Mesenchymal stem cell (in vitro differentiated cells and primary cell): ENCODE data around the gene ADGRF3.

Experiments
- DNase-seq: peaks from one replicate; pipeline ENCODE4 v3.0.0-alpha.2; 2013
- H2AFZ ChIP-seq: one replicate; pipeline ENCODE4 v1.6.1; 2013; ENCODE audit warnings: low read depth, mild to moderate bottlenecking, control low read depth, inconsistent platforms, low read length, moderate library complexity
- H2AK5ac ChIP-seq: 2 replicates; pipeline ENCODE4 v1.6.1; 2013; ENCODE audit warnings: low read length, moderate library complexity, mild to moderate bottlenecking, inconsistent platforms; ENCODE audit not compliant: severe bottlenecking
- H2BK120ac ChIP-seq: one replicate; pipeline ENCODE4 v1.6.1; 2013; ENCODE audit warnings: low read depth, mild to moderate bottlenecking, inconsistent platforms, low read length, moderate library complexity
- H2BK12ac ChIP-seq, 2 experiments: one replicate each; pipeline ENCODE4 v1.6.1; 2013; ENCODE audit warnings: inconsistent platforms in 2 of 2, low read length in 2 of 2, mild to moderate bottlenecking in 2 of 2, moderate library complexity in 2 of 2, control low read depth in 1 of 2
- H2BK15ac ChIP-seq: one replicate; pipeline ENCODE4 v1.6.1; 2013; ENCODE audit warnings: mild to moderate bottlenecking, low read depth, inconsistent platforms; ENCODE audit not compliant: poor library complexity, severe bottlenecking
- H2BK5ac ChIP-seq: 2 replicates; pipeline ENCODE4 v1.6.1; 2013; ENCODE audit warnings: low read depth, mild to moderate bottlenecking, low read length, control low read depth, inconsistent platforms; ENCODE audit not compliant: poor library complexity, severe bottlenecking
- H3K14ac ChIP-seq, 2 experiments: one replicate each; pipeline ENCODE4 v1.6.1; 2013; ENCODE audit warnings: inconsistent platforms in 2 of 2, low read length in 2 of 2, control low read depth in 1 of 2, mild to moderate bottlenecking in 1 of 2, moderate library complexity in 1 of 2
- H3K18ac ChIP-seq, 2 experiments: one replicate each; pipeline ENCODE4 v1.6.1; 2013; ENCODE audit warnings: inconsistent platforms in 2 of 2, low read length in 2 of 2, control low read depth in 1 of 2, low read depth in 1 of 2, mild to moderate bottlenecking in 1 of 2
- H3K23ac ChIP-seq, 2 experiments: one replicate each; pipeline ENCODE4 v1.6.1; 2013; ENCODE audit warnings: inconsistent platforms in 2 of 2, low read length in 2 of 2, mild to moderate bottlenecking in 2 of 2, moderate library complexity in 2 of 2, control low read depth in 1 of 2
- H3K27ac ChIP-seq: 2 replicates; pipeline ENCODE4 v1.5.1; 2013; ENCODE audit warnings: mild to moderate bottlenecking, moderate library complexity, low read length, control low read depth, inconsistent platforms; ENCODE audit not compliant: poor library complexity, severe bottlenecking
- H3K27me3 ChIP-seq, 2 experiments: 2 replicates each; pipeline versions ENCODE4 v1.6.1 to v1.7.0; 2013; ENCODE audit warnings: low read length in 2 of 2, mild to moderate bottlenecking in 2 of 2, moderate library complexity in 2 of 2, control low read depth in 1 of 2, inconsistent platforms in 1 of 2; ENCODE audit not compliant: control insufficient read depth in 1 of 2, insufficient read depth in 1 of 2
- H3K36me3 ChIP-seq, 2 experiments: 2 replicates each; pipeline versions ENCODE4 v1.6.1 to v1.7.0; 2013; ENCODE audit warnings: low read length in 2 of 2, control low read depth in 1 of 2, inconsistent platforms in 1 of 2, low read depth in 1 of 2, mild to moderate bottlenecking in 1 of 2; ENCODE audit not compliant: insufficient read depth in 2 of 2, control insufficient read depth in 1 of 2
- H3K4ac ChIP-seq, 2 experiments: one replicate each; pipeline ENCODE4 v1.6.1; 2013; ENCODE audit warnings: inconsistent platforms in 2 of 2, low read length in 2 of 2, mild to moderate bottlenecking in 2 of 2, moderate library complexity in 2 of 2, control low read depth in 1 of 2, low read depth in 1 of 2
- H3K4me1 ChIP-seq: 2 replicates; pipeline ENCODE4 v1.6.1; 2013; ENCODE audit warnings: low read depth, low read length, control low read depth; ENCODE audit not compliant: control insufficient read depth, insufficient read depth
- H3K4me2 ChIP-seq: 2 replicates; pipeline ENCODE4 v1.6.1; 2013; ENCODE audit warnings: low read length, mild to moderate bottlenecking, inconsistent platforms; ENCODE audit not compliant: poor library complexity, severe bottlenecking
- H3K4me3 ChIP-seq, 2 experiments: 2 replicates each; pipeline versions ENCODE4 v1.5.1 to v1.7.0; 2013; ENCODE audit warnings: low read length in 2 of 2, mild to moderate bottlenecking in 2 of 2, control low read depth in 1 of 2, low read depth in 1 of 2; ENCODE audit not compliant: insufficient read depth in 1 of 2
- H3K79me1 ChIP-seq: replicated peaks from 2 replicates; pipeline ENCODE4 v1.6.1; 2013; ENCODE audit warnings: mild to moderate bottlenecking, control low read depth, low read length, inconsistent platforms; ENCODE audit not compliant: poor library complexity, severe bottlenecking
- H3K9ac ChIP-seq: 2 replicates; pipeline ENCODE4 v1.7.0; 2013; ENCODE audit warnings: mild to moderate bottlenecking, low read length, moderate library complexity
- H3K9me3 ChIP-seq: 2 replicates; pipeline ENCODE4 v1.7.0; 2013; ENCODE audit warnings: mild to moderate bottlenecking, low read length; ENCODE audit not compliant: control insufficient read depth
- H4K8ac ChIP-seq: one replicate; pipeline ENCODE4 v1.6.1; 2013; ENCODE audit warnings: inconsistent platforms, mild to moderate bottlenecking, low read length, moderate library complexity
- H4K91ac ChIP-seq: one replicate; pipeline ENCODE4 v1.6.1; 2013; ENCODE audit warnings: mild to moderate bottlenecking, low read length, inconsistent platforms
- WGBS: methylation state at CpG from one replicate; pipeline ENCODE4 v1.1.7; 2013; ENCODE audit warnings: mixed read lengths; 5-methylcytosine and 5-hydroxymethylcytosine counted together

The ADGRF3 gene

DNA sequence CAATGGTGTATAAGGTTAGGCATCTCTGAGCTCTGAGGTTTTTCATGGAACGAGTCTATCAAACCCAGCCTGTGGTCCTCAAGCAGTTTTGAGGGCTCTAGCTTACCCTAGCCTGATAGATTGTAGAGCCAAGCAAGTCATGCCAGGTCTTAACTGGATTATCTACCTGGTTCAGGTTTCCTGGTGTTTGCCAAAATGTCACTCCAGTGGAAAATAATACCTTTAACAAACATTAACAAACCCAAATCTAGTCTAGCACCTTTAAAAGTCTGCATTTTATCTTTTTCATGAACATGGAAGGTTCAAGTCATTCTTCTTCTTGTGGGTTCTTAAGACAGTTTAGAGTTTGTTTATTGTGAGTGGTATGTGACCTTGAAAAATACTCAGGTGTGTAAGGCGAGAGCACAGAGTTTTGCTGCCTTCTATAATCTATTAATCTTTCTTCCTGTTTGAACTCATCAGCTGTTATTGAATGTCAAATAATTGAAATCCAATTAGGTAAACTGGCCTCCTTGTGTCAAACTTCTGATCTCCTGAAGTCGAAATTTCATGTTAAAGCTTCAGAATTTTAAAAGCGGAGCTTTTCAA is 13.4 kb upstream of the ADGRF3 start:
- Histone ChIP-seq H3K79me1 (peaks cover 13% of the 10 kb centered on the region), H3K4ac (no peak overlapping the region), H3K23ac (no peak overlapping the region), H3K4me3 (no peak overlapping the region), H3K14ac (no peak overlapping the region), H2BK15ac (no peak overlapping the region), H2AFZ (no peak overlapping the region), H2BK120ac (no peak overlapping the region), H3K18ac (no peak overlapping the region), H3K9ac (no peak overlapping the region), H3K27ac (no peak overlapping the region), H4K91ac (no peak overlapping the region), H3K4me1 (peaks cover 5% of the 10 kb centered on the region), H2AK5ac (no peak overlapping the region), H3K27me3 (no peaks in the 10 kb centered on the region), H2BK12ac (no peak overlapping the region), H3K36me3 (peaks cover 0 to under 1% of the 10 kb centered on the region in 2 experiments), H3K4me2 (no peak overlapping the region), H3K9me3 (no peaks in the 10 kb centered on the region), H2BK5ac (no peak overlapping the region), H4K8ac (no peak overlapping the region)
- 97% methylated on average over 3 of the region's 4 CpGs for WGBS
- DNase-seq, result no peak

DNA sequence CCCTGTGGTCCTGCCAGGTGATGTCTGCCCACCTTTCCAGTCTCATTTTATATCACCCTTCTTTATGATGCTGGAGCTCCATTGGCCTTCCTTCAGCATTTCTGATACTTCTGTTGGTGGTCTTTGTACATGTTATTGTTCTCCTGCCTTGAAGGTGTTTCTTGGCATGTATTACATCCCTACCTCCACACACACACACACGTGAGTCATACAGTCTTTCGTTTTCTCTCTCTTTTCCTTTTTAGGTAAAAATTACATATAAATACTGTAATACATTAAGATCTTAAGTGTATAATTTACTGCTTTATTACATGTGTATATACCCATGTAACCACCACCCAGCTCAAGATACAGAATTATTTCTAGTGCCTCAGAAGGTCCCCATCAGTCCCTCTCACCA is 10.2 kb upstream of the ADGRF3 start:
- no peaks in the 10 kb centered on the region for H3K36me3 ChIP-seq
- no peak for DNase-seq
- H3K9ac ChIP-seq, result no peak overlapping the region
- no peak overlapping the region for H2AK5ac ChIP-seq
- no peaks in the 10 kb centered on the region for H3K27me3 ChIP-seq
- no peak overlapping the region for H3K23ac ChIP-seq
- H2BK15ac ChIP-seq, result no peak overlapping the region
- no peak overlapping the region for H2BK12ac ChIP-seq
- H3K4me1 ChIP-seq, result peaks cover 5% of the 10 kb centered on the region
- H3K4me2 ChIP-seq, result no peak overlapping the region
- no peak overlapping the region for H2AFZ ChIP-seq
- no peak overlapping the region for H3K14ac ChIP-seq
- H3K4me3 ChIP-seq, result no peak overlapping the region
- no peaks in the 10 kb centered on the region for H3K9me3 ChIP-seq
- no peak overlapping the region for H3K4ac ChIP-seq
- H4K8ac ChIP-seq, result no peak overlapping the region
- peaks cover 16% of the 10 kb centered on the region for H3K79me1 ChIP-seq
- H2BK120ac ChIP-seq, result no peak overlapping the region
- H3K18ac ChIP-seq, result no peak overlapping the region
- no peak overlapping the region for H2BK5ac ChIP-seq
- H4K91ac ChIP-seq, result no peak overlapping the region
- WGBS, result no CpG with 5 or more reads among the region's 2 CpGs
- H3K27ac ChIP-seq, result no peak overlapping the region

DNA sequence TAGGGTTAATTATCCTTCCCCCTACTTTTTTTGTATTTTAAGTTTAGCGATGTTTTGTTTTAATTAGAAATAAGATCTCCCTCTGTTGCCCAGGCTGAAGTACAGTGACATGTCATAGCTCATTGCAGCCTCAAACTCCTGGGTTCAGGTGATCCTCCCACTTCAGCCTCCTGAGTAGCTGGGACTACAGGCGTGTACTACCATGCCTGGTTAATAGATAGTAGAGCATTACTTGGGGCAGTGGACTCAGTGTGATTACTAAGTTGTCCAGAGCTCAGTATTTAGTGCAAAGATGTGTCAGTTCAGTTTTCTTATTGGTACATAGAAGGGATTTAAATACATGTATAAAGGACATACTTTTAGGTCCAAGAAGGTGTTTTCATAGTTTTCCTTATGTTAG is 9.5 kb upstream of the ADGRF3 start:
- Histone ChIP-seq H4K91ac (no peak overlapping the region), H2BK12ac (no peak overlapping the region), H2AK5ac (no peak overlapping the region), H3K4me2 (no peak overlapping the region), H4K8ac (no peak overlapping the region), H3K9me3 (no peaks in the 10 kb centered on the region), H3K27ac (no peak overlapping the region), H3K23ac (no peak overlapping the region), H2BK120ac (no peak overlapping the region), H3K18ac (no peak overlapping the region), H2AFZ (no peak overlapping the region), H3K14ac (no peak overlapping the region), H2BK15ac (no peak overlapping the region), H3K9ac (peak overlapping the region; percentile 61), H2BK5ac (no peak overlapping the region), H3K4me3 (peak overlapping the region in 1 of 2 experiments; percentile 58), H3K4me1 (peaks cover 5% of the 10 kb centered on the region), H3K4ac (peak overlapping the region in 1 of 2 experiments; percentile 28), H3K27me3 (no peaks in the 10 kb centered on the region), H3K79me1 (peaks cover 13% of the 10 kb centered on the region), H3K36me3 (peaks cover 0 to 4% of the 10 kb centered on the region in 2 experiments)
- DNase-seq, result no peak
- 98% methylated on average over 2 of the region's 2 CpGs for WGBS

DNA sequence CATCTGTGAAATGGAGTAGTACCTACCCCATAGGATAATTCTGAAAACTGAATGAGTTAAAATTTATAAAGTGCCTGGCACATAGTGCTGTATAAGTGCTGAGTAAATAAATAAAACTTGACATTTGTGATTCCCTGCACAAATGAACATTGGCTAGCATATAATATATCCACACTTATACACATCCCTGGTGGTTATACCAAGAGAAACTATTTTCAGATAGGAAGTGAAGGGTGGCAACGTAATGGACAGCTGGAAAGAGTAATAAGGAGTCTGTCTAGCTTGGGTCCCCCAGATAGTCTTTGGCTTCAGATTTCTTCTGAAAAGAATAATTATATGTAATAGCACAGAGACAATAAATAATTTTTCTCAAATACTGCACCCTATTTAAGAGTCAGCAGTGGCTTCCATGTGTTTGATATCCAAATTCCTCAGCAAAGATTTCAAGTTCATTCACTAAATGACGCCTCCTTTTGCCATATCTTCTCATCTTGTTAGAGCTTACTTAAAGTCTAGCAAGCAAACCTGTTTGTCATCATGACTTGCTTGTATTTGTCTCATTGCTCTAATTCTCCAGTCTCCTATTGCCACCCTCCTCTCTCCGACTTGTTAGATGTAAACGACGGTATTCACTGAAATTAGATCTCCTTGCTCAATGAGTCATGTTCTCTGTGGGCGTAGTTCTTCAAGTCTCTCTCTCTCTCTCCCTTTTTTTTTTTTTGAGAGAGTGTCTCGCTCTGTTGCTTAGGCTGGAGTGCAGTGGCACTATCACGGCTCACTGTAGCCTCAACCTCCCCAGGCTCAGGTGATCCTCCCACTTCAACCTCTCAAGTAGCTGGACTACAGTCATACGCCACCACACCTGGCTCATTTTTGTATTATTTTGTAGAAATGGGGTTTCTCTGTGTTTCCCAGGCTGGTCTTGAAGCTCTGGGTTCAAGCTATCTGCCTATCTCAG is 8.7 kb upstream of the ADGRF3 start:
- no peak overlapping the region for H4K91ac ChIP-seq
- 37% methylated on average over 5 of the region's 9 CpGs for WGBS
- H3K4ac ChIP-seq, result peak overlapping the region in 1 of 2 experiments; percentile 19
- no peak overlapping the region for H2BK120ac ChIP-seq
- H2BK5ac ChIP-seq, result no peak overlapping the region
- DNase-seq, result peak; percentile 97
- H2BK12ac ChIP-seq, result no peak overlapping the region
- H3K18ac ChIP-seq, result no peak overlapping the region
- no peaks in the 10 kb centered on the region for H3K9me3 ChIP-seq
- no peaks in the 10 kb centered on the region for H3K27me3 ChIP-seq
- peak overlapping the region; percentile 33 for H3K4me2 ChIP-seq
- H3K79me1 ChIP-seq, result peaks cover 13% of the 10 kb centered on the region
- H3K27ac ChIP-seq, result peak overlapping the region; percentile 39
- H4K8ac ChIP-seq, result no peak overlapping the region
- no peak overlapping the region for H2AFZ ChIP-seq
- no peak overlapping the region for H3K23ac ChIP-seq
- H3K14ac ChIP-seq, result no peak overlapping the region
- H2BK15ac ChIP-seq, result no peak overlapping the region
- peak overlapping the region; percentile 61 for H3K9ac ChIP-seq
- no peak overlapping the region for H2AK5ac ChIP-seq
- peaks cover 0 to 4% of the 10 kb centered on the region in 2 experiments for H3K36me3 ChIP-seq
- H3K4me3 ChIP-seq, result peak overlapping the region in 1 of 2 experiments; percentile 58
- peaks cover 5% of the 10 kb centered on the region for H3K4me1 ChIP-seq
